Measurements from ENCODE around the gene PRUNE2. TPM values are rescaled to one million over a fixed set of nuclear protein-coding genes. Genes with fewer than 3 reads are reported as not detected.

Gene PRUNE2
- total and polyA plus RNA-seq, 2 of the 8 experiments (the other 6 are each of a cell fraction or from before 2014, with no cell fraction given): 5.5 to 13.3 TPM

GRCh38 chr9:76756268-76756640, 149.7 kb downstream of the PRUNE2 start (continued):
- TF ChIP-seq CHD7 (IDR thresholded peaks at IDR 0.05; ENCODE audit: insufficient replicate concordance, low read length) (no peak), ASH2L (IDR thresholded peaks at IDR 0.05; ENCODE audit: low read length) (no peak), NRF1 (IDR thresholded peaks at IDR 0.05; ENCODE audit: low read depth, low read length) (no peak), CTBP2 (IDR thresholded peaks at IDR 0.05; ENCODE audit: borderline replicate concordance, insufficient read depth, insufficient read length, low read length) (no peak), RAD21 (IDR thresholded peaks at IDR 0.05 in 1 of 2, conservative IDR thresholded peaks at IDR 0.05 in 1 of 2; ENCODE audit: low read depth in 2 of 2, low read length in 2 of 2) (peak; percentile 72 to 80), SIRT6 (IDR thresholded peaks at IDR 0.05; ENCODE audit: low read length) (no peak), GTF2F1 (IDR thresholded peaks at IDR 0.05; ENCODE audit: borderline replicate concordance, low read depth, low read length) (no peak), EGR1 (IDR thresholded peaks at IDR 0.05; ENCODE audit: borderline replicate concordance, low read depth, low read length) (no peak), SP4 (IDR thresholded peaks at IDR 0.05; ENCODE audit: low read length) (no peak), RBBP5 (IDR thresholded peaks at IDR 0.05; ENCODE audit: borderline replicate concordance, low read depth, low read length) (no peak)

Data from H1 (cell line).